ENCODE results near the gene NINL.
A peak's percentile ranks its signal among the peaks of the same experiment; 100 is the strongest.
"Not testable (repeated sequence)": the region's sequence is repeated elsewhere in the genome, so short reads cannot be mapped to it uniquely, and the experiment has no call there.

NINL gene

GRCh38 chr20:25622049-25622448, 36.7 kb upstream of the NINL start:
- Histone ChIP-seq H3K4me1 (ENCODE audit: control insufficient read depth, insufficient read depth, low read length, poor library complexity, severe bottlenecking) (peaks cover 3% of the 10 kb centered on the region), H3K36me3 (ENCODE audit: control insufficient read depth, insufficient read depth, low read length) (peaks cover 5% of the 10 kb centered on the region), H3K27ac (ENCODE audit: low read depth, low read length, severe bottlenecking) (no peak overlapping the region), H3K9me3 (ENCODE audit: control insufficient read depth, low read length) (no peaks in the 10 kb centered on the region), H3K4me3 (ENCODE audit: extremely low read depth, insufficient read depth, low read length, poor library complexity, severe bottlenecking) (peak overlapping the region; percentile 89)
- 83 to 100% methylated on average over 1 to 3 of the region's 6 CpGs for WGBS, 2 experiments (ENCODE audit: insufficient coverage in 2 of 2)

- Histone ChIP-seq H3K9me3 (ENCODE audit: control insufficient read depth, low read length) (no peaks in the 10 kb centered on the region), H3K4me3 (ENCODE audit: extremely low read depth, insufficient read depth, low read length, poor library complexity, severe bottlenecking) (no peak overlapping the region), H3K36me3 (ENCODE audit: control insufficient read depth, insufficient read depth, low read length) (peaks cover 22% of the 10 kb centered on the region), H3K27ac (ENCODE audit: low read depth, low read length, severe bottlenecking) (no peak overlapping the region), H3K4me1 (ENCODE audit: control insufficient read depth, insufficient read depth, low read length, poor library complexity, severe bottlenecking) (peaks cover 3% of the 10 kb centered on the region)
- WGBS, 2 experiments (ENCODE audit: insufficient coverage in 2 of 2) = 96 to 100% methylated on average over 2 to 3 of the region's 3 CpGs
Measured at GRCh38 chr20:25619514-25619913, 34.2 kb upstream of the NINL start.

- Histone ChIP-seq H3K27ac (ENCODE audit: low read depth, low read length, severe bottlenecking) (no peak overlapping the region), H3K4me1 (ENCODE audit: control insufficient read depth, insufficient read depth, low read length, poor library complexity, severe bottlenecking) (no peaks in the 10 kb centered on the region), H3K4me3 (ENCODE audit: extremely low read depth, insufficient read depth, low read length, poor library complexity, severe bottlenecking) (no peak overlapping the region), H3K9me3 (ENCODE audit: control insufficient read depth, low read length) (no peaks in the 10 kb centered on the region), H3K36me3 (ENCODE audit: control insufficient read depth, insufficient read depth, low read length) (peaks cover 8% of the 10 kb centered on the region)
- 93 to 96% methylated on average over 2 of the region's 3 CpGs for WGBS, 2 experiments (ENCODE audit: insufficient coverage in 2 of 2)
Measured at GRCh38 chr20:25608774-25609173, 23.4 kb upstream of the NINL start.

GRCh38 chr20:25606094-25606695, 20.9 kb upstream of the NINL start:
- WGBS, 2 experiments (ENCODE audit: insufficient coverage in 2 of 2) = no CpG with 5 or more reads among the region's 1 CpG
- no peak overlapping the region for H3K27ac ChIP-seq (ENCODE audit: low read depth, low read length, severe bottlenecking)
- H3K9me3 ChIP-seq (ENCODE audit: control insufficient read depth, low read length) = no peaks in the 10 kb centered on the region
- H3K36me3 ChIP-seq (ENCODE audit: control insufficient read depth, insufficient read depth, low read length) = no peaks in the 10 kb centered on the region
- no peaks in the 10 kb centered on the region for H3K4me1 ChIP-seq (ENCODE audit: control insufficient read depth, insufficient read depth, low read length, poor library complexity, severe bottlenecking)
- no peak overlapping the region for H3K4me3 ChIP-seq (ENCODE audit: extremely low read depth, insufficient read depth, low read length, poor library complexity, severe bottlenecking)

- whole genome bisulfite sequencing, 2 experiments (ENCODE audit: insufficient coverage in 2 of 2) = 87 to 93% methylated on average over 4 of the region's 7 CpGs
- H3K36me3 ChIP-seq (ENCODE audit: control insufficient read depth, insufficient read depth, low read length) = no peaks in the 10 kb centered on the region
- H3K4me1 ChIP-seq (ENCODE audit: control insufficient read depth, insufficient read depth, low read length, poor library complexity, severe bottlenecking) = no peaks in the 10 kb centered on the region
- H3K9me3 ChIP-seq (ENCODE audit: control insufficient read depth, low read length) = no peaks in the 10 kb centered on the region
- H3K27ac ChIP-seq (ENCODE audit: low read depth, low read length, severe bottlenecking) = no peak overlapping the region
- no peak overlapping the region for H3K4me3 ChIP-seq (ENCODE audit: extremely low read depth, insufficient read depth, low read length, poor library complexity, severe bottlenecking)
Measured at GRCh38 chr20:25605148-25605547, 19.8 kb upstream of the NINL start.

GRCh38 chr20:25604611-25605010, 19.3 kb upstream of the NINL start:
- WGBS, 2 experiments (ENCODE audit: insufficient coverage in 2 of 2) = 96 to 100% methylated on average over 4 to 6 of the region's 9 CpGs

GRCh38 chr20:25602914-25603309, 17.6 kb upstream of the NINL start:
- H3K9me3 ChIP-seq (ENCODE audit: control insufficient read depth, low read length); H3K4me1 ChIP-seq (ENCODE audit: control insufficient read depth, insufficient read depth, low read length, poor library complexity, severe bottlenecking); H3K4me3 ChIP-seq (ENCODE audit: extremely low read depth, insufficient read depth, low read length, poor library complexity, severe bottlenecking); H3K27ac ChIP-seq (ENCODE audit: low read depth, low read length, severe bottlenecking); H3K36me3 ChIP-seq (ENCODE audit: control insufficient read depth, insufficient read depth, low read length): not testable (repeated sequence)
- WGBS, 2 experiments (ENCODE audit: insufficient coverage in 2 of 2) = 92 to 93% methylated on average over 3 to 6 of the region's 9 CpGs

More at GRCh38 chr20:25604611-25605010, 19.3 kb upstream of the NINL start:
- H3K9me3 ChIP-seq (ENCODE audit: control insufficient read depth, low read length) = no peaks in the 10 kb centered on the region
- H3K36me3 ChIP-seq (ENCODE audit: control insufficient read depth, insufficient read depth, low read length) = no peaks in the 10 kb centered on the region
- H3K4me1 ChIP-seq (ENCODE audit: control insufficient read depth, insufficient read depth, low read length, poor library complexity, severe bottlenecking) = no peaks in the 10 kb centered on the region
- H3K27ac ChIP-seq (ENCODE audit: low read depth, low read length, severe bottlenecking) = no peak overlapping the region
- no peak overlapping the region for H3K4me3 ChIP-seq (ENCODE audit: extremely low read depth, insufficient read depth, low read length, poor library complexity, severe bottlenecking)

GRCh38 chr20:25602191-25602913, 17.0 kb upstream of the NINL start:
- not testable (repeated sequence) for H3K4me1 ChIP-seq (ENCODE audit: control insufficient read depth, insufficient read depth, low read length, poor library complexity, severe bottlenecking); H3K36me3 ChIP-seq (ENCODE audit: control insufficient read depth, insufficient read depth, low read length); H3K9me3 ChIP-seq (ENCODE audit: control insufficient read depth, low read length); H3K4me3 ChIP-seq (ENCODE audit: extremely low read depth, insufficient read depth, low read length, poor library complexity, severe bottlenecking); H3K27ac ChIP-seq (ENCODE audit: low read depth, low read length, severe bottlenecking)
- WGBS, 2 experiments (ENCODE audit: insufficient coverage in 2 of 2) = 96 to 98% methylated on average over 7 to 19 of the region's 39 CpGs

GRCh38 chr20:25601659-25602058, 16.3 kb upstream of the NINL start:
- Histone ChIP-seq H3K4me1 (ENCODE audit: control insufficient read depth, insufficient read depth, low read length, poor library complexity, severe bottlenecking) (no peaks in the 10 kb centered on the region), H3K4me3 (ENCODE audit: extremely low read depth, insufficient read depth, low read length, poor library complexity, severe bottlenecking) (no peak overlapping the region), H3K9me3 (ENCODE audit: control insufficient read depth, low read length) (no peaks in the 10 kb centered on the region), H3K27ac (ENCODE audit: low read depth, low read length, severe bottlenecking) (no peak overlapping the region), H3K36me3 (ENCODE audit: control insufficient read depth, insufficient read depth, low read length) (no peaks in the 10 kb centered on the region)
- 88 to 91% methylated on average over 2 of the region's 2 CpGs for WGBS, 2 experiments (ENCODE audit: insufficient coverage in 2 of 2)

- H3K9me3 ChIP-seq (ENCODE audit: control insufficient read depth, low read length) = no peaks in the 10 kb centered on the region
- 88 to 93% methylated on average over 9 to 10 of the region's 10 CpGs for WGBS, 2 experiments (ENCODE audit: insufficient coverage in 2 of 2)
- H3K27ac ChIP-seq (ENCODE audit: low read depth, low read length, severe bottlenecking) = no peak overlapping the region
- H3K4me1 ChIP-seq (ENCODE audit: control insufficient read depth, insufficient read depth, low read length, poor library complexity, severe bottlenecking) = no peaks in the 10 kb centered on the region
- H3K4me3 ChIP-seq (ENCODE audit: extremely low read depth, insufficient read depth, low read length, poor library complexity, severe bottlenecking) = no peak overlapping the region
- H3K36me3 ChIP-seq (ENCODE audit: control insufficient read depth, insufficient read depth, low read length) = no peaks in the 10 kb centered on the region
Measured at GRCh38 chr20:25600632-25601031, 15.3 kb upstream of the NINL start.

GRCh38 chr20:25592135-25592852, 7.0 kb upstream of the NINL start:
- WGBS, 2 experiments (ENCODE audit: insufficient coverage in 2 of 2) = 82 to 86% methylated on average over 2 to 5 of the region's 9 CpGs
- Histone ChIP-seq H3K36me3 (ENCODE audit: control insufficient read depth, insufficient read depth, low read length) (no peaks in the 10 kb centered on the region), H3K9me3 (ENCODE audit: control insufficient read depth, low read length) (no peaks in the 10 kb centered on the region), H3K4me3 (ENCODE audit: extremely low read depth, insufficient read depth, low read length, poor library complexity, severe bottlenecking) (no peak overlapping the region), H3K4me1 (ENCODE audit: control insufficient read depth, insufficient read depth, low read length, poor library complexity, severe bottlenecking) (no peaks in the 10 kb centered on the region), H3K27ac (ENCODE audit: low read depth, low read length, severe bottlenecking) (no peak overlapping the region)

All from mesodermal cell (in vitro differentiated cells).